H9 (cell line): Measurements from ENCODE around the gene RNF214. TPM values are rescaled to one million over a fixed set of nuclear protein-coding genes. Genes with fewer than 3 reads are reported as not detected.

Experiments
- DNase-seq: peaks from one replicate; pipeline ENCODE4 v3.0.0-alpha.2; 2017
- H2AFZ ChIP-seq: one replicate; pipeline ENCODE4 v1.6.1; 2013; ENCODE audit warnings: mild to moderate bottlenecking, low read length, control low read depth, moderate library complexity
- H2AK5ac ChIP-seq: 2 replicates; pipeline ENCODE4 v1.6.1; 2013; ENCODE audit warnings: low read length, control low read depth, mixed read lengths; ENCODE audit not compliant: insufficient read length
- H2BK120ac ChIP-seq: one replicate; pipeline ENCODE4 v1.6.1; 2013; ENCODE audit warnings: low read depth, mild to moderate bottlenecking, low read length, control low read depth, inconsistent platforms; ENCODE audit not compliant: poor library complexity, severe bottlenecking
- H2BK12ac ChIP-seq: 2 replicates; pipeline ENCODE4 v1.6.1; 2013; ENCODE audit warnings: low read length, control low read depth, mixed read lengths, low read depth; ENCODE audit not compliant: insufficient read length
- H2BK15ac ChIP-seq: 2 replicates; pipeline ENCODE4 v1.6.1; 2013; ENCODE audit warnings: low read depth, low read length, control low read depth
- H2BK20ac ChIP-seq: one replicate; pipeline ENCODE4 v1.6.1; 2013; ENCODE audit warnings: low read depth, mild to moderate bottlenecking, low read length, control low read depth, inconsistent platforms; ENCODE audit not compliant: poor library complexity, severe bottlenecking
- H2BK5ac ChIP-seq: 2 replicates; pipeline ENCODE4 v1.6.1; 2013; ENCODE audit warnings: low read length, control low read depth, mixed read lengths; ENCODE audit not compliant: insufficient read length
- H3K14ac ChIP-seq: 2 replicates; pipeline ENCODE4 v1.6.1; 2013; ENCODE audit warnings: low read length, control low read depth; ENCODE audit not compliant: insufficient read depth
- H3K18ac ChIP-seq: 2 replicates; pipeline ENCODE4 v1.6.1; 2013; ENCODE audit warnings: low read depth, mild to moderate bottlenecking, mixed read lengths, low read length, control low read depth; ENCODE audit not compliant: insufficient read length
- H3K23ac ChIP-seq: 2 replicates; pipeline ENCODE4 v1.6.1; 2013; ENCODE audit warnings: low read length, control low read depth, mixed read lengths, low read depth; ENCODE audit not compliant: insufficient read length
- H3K23me2 ChIP-seq: 2 replicates; pipeline ENCODE4 v1.6.1; 2013; ENCODE audit warnings: low read depth, mild to moderate bottlenecking, mixed read lengths, low read length, control low read depth; ENCODE audit not compliant: insufficient read length, poor library complexity, severe bottlenecking
- H3K27ac ChIP-seq: 2 replicates; pipeline ENCODE4 v1.5.1; 2013; ENCODE audit warnings: low read length, control low read depth, mixed read lengths, low read depth; ENCODE audit not compliant: insufficient read length
- H3K27me3 ChIP-seq: 2 replicates; pipeline ENCODE4 v1.6.1; 2013; ENCODE audit warnings: low read length, control low read depth, inconsistent platforms; ENCODE audit not compliant: insufficient read depth
- H3K4ac ChIP-seq: 2 replicates; pipeline ENCODE4 v1.6.1; 2013; ENCODE audit warnings: low read depth, mild to moderate bottlenecking, control low read depth, inconsistent platforms, low read length, moderate library complexity
- H3K4me1 ChIP-seq: 2 replicates; pipeline ENCODE4 v1.6.1; 2013; ENCODE audit warnings: low read length, control low read depth, inconsistent platforms; ENCODE audit not compliant: insufficient read depth
- H3K4me2 ChIP-seq: 2 replicates; pipeline ENCODE4 v1.6.1; 2013; ENCODE audit warnings: low read length, control low read depth, mixed read lengths; ENCODE audit not compliant: insufficient read length, insufficient read depth
- H3K56ac ChIP-seq: 2 replicates; pipeline ENCODE4 v1.6.1; 2013; ENCODE audit warnings: low read depth, mild to moderate bottlenecking, mixed read lengths, low read length, control low read depth; ENCODE audit not compliant: insufficient read length
- H3K79me1 ChIP-seq: 2 replicates; pipeline ENCODE4 v1.6.1; 2013; ENCODE audit warnings: low read depth, mild to moderate bottlenecking, moderate library complexity, low read length, control low read depth, inconsistent platforms; ENCODE audit not compliant: insufficient read depth, poor library complexity, severe bottlenecking
- H3K79me2 ChIP-seq: 2 replicates; pipeline ENCODE4 v1.6.1; 2013; ENCODE audit warnings: low read length, control low read depth, inconsistent platforms; ENCODE audit not compliant: insufficient read depth
- H3K9ac ChIP-seq: 2 replicates; pipeline ENCODE4 v1.6.1; 2013; ENCODE audit warnings: low read length, control low read depth, mixed read lengths; ENCODE audit not compliant: insufficient read length; ENCODE audit errors: extremely low read depth
- H3K9me3 ChIP-seq: one replicate; pipeline ENCODE4 v1.6.1; 2013; ENCODE audit warnings: low read depth, low read length, inconsistent platforms; ENCODE audit not compliant: control insufficient read depth
- H3T11ph ChIP-seq: one replicate; pipeline ENCODE4 v1.6.1; 2013; ENCODE audit warnings: mild to moderate bottlenecking, low read length, control low read depth, inconsistent platforms
- H4K20me1 ChIP-seq: one replicate; pipeline ENCODE4 v1.6.1; 2013; ENCODE audit not compliant: control insufficient read depth, insufficient read length, insufficient read depth
- H4K5ac ChIP-seq: 2 replicates; pipeline ENCODE4 v1.6.1; 2013; ENCODE audit warnings: low read depth, mild to moderate bottlenecking, mixed read lengths, low read length, control low read depth; ENCODE audit not compliant: insufficient read length
- H4K8ac ChIP-seq: replicated peaks from 2 replicates; pipeline ENCODE4 v1.6.1; 2013; ENCODE audit warnings: low read length, control low read depth, mixed read lengths, low read depth; ENCODE audit not compliant: insufficient read length
- H4K91ac ChIP-seq: 2 replicates; pipeline ENCODE4 v1.6.1; 2013; ENCODE audit warnings: low read depth, mild to moderate bottlenecking, moderate library complexity, mixed read lengths, low read length, control low read depth; ENCODE audit not compliant: insufficient read length
- H3K27ac Mint-ChIP-seq, 3 experiments: 2 replicates in 2 of 3; 3 replicates in 1 of 3; pipeline ENCODE4 v1.8.0; 2020 to 2021; ENCODE audit warnings: mixed read lengths in 3 of 3, mild to moderate bottlenecking in 1 of 3, moderate library complexity in 1 of 3
- H3K27me3 Mint-ChIP-seq: 2 replicates; pipeline ENCODE4 v1.8.0; 2021; ENCODE audit warnings: low read depth, mild to moderate bottlenecking, moderate library complexity, mixed read lengths
- H3K36me3 Mint-ChIP-seq, 3 experiments: 2 replicates in 2 of 3; 3 replicates in 1 of 3; pipeline ENCODE4 v1.8.0; 2020 to 2021; ENCODE audit warnings: low read depth in 3 of 3, mixed read lengths in 3 of 3; ENCODE audit not compliant: insufficient read depth in 1 of 3
- H3K4me1 Mint-ChIP-seq, 2 experiments: 2 replicates each; pipeline ENCODE4 v1.8.0; 2020; ENCODE audit warnings: mixed read lengths in 2 of 2
- H3K4me3 Mint-ChIP-seq, 2 experiments: 2 replicates in 1 of 2; 3 replicates in 1 of 2; pipeline ENCODE4 v1.8.0; 2020 to 2021; ENCODE audit warnings: mild to moderate bottlenecking in 2 of 2, mixed read lengths in 2 of 2, moderate library complexity in 1 of 2
- H3K9me3 Mint-ChIP-seq, 2 experiments: 2 replicates in 1 of 2; 3 replicates in 1 of 2; pipeline ENCODE4 v1.8.0; 2020; ENCODE audit warnings: mild to moderate bottlenecking in 2 of 2, mixed read lengths in 2 of 2, moderate library complexity in 1 of 2
- WGBS: extraction: QIAGEN DNeasy Blood & Tissue Kit; methylation state at CpG from one replicate; pipeline ENCODE4 v1.1.7; 2013; ENCODE audit warnings: missing lambda C conversion rate, low lambda C conversion rate, mixed read lengths; ENCODE audit not compliant: insufficient read length; ENCODE audit errors: extremely low coverage; 5-methylcytosine and 5-hydroxymethylcytosine counted together
- total RNA-seq: library from RNA; stranded (reverse); gene quantifications from 2 replicates; pipeline ENCODE4 v1.2.1, GENCODE V29; 2021
- TF ChIP-seq, protein P1 (sequence below): fragments of 200-600 bp; sonication (generic); conservative IDR thresholded peaks from 3 replicates; pipeline ENCODE4 v1.8.0; 2021; ENCODE audit warnings: antibody characterized with exemption, mild to moderate bottlenecking

RNF214 gene
- total RNA-seq, 1 experiment from 2014 or later: 26.0 TPM

DNA sequence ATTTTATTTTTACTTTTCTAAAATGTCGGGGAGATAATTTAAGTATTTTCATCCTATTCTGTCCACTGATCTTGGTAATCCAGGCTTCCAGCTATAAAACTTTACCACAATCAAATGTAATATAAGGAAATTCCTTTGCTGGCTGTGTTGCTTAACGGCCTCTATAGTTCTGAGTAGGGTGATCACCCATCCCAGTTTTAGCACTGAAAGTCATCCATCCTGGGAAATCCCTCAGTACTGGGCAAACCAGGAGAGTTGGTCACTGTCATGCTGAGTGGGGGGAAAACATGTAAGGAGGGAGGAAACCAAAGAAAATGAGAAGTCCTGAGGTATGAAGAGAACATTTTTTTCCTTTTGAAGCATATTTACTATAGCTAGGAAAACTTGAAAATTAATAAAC is 45.9 kb downstream of the RNF214 start:
- no peak overlapping the region for H3K56ac ChIP-seq
- no peaks in the 10 kb centered on the region for H3K79me2 ChIP-seq
- no peak overlapping the region for H4K91ac ChIP-seq
- no peak overlapping the region for H3K9ac ChIP-seq
- no peak overlapping the region for H2BK12ac ChIP-seq
- no peak overlapping the region for H2BK15ac ChIP-seq
- H4K5ac ChIP-seq: no peak overlapping the region
- no peak overlapping the region for H3K27ac ChIP-seq
- H4K8ac ChIP-seq: no peak overlapping the region
- no peaks in the 10 kb centered on the region for H3K9me3 Mint-ChIP-seq
- H3K27me3 ChIP-seq: no peaks in the 10 kb centered on the region
- H2AFZ ChIP-seq: no peak overlapping the region
- no peak overlapping the region for H2BK20ac ChIP-seq
- no peak overlapping the region for H3K4me3 Mint-ChIP-seq
- no peak overlapping the region for H3K4ac ChIP-seq
- H2AK5ac ChIP-seq: no peak overlapping the region
- no peak overlapping the region for H2BK5ac ChIP-seq
- peaks cover 4 to 5% of the 10 kb centered on the region in 2 experiments; a peak in 3 of 4 replicates for H3K4me1 Mint-ChIP-seq
- H3K4me2 ChIP-seq: no peak overlapping the region
- WGBS: no CpG with 5 or more reads among the region's 2 CpGs
- H3T11ph ChIP-seq: no peak overlapping the region
- H3K4me1 ChIP-seq: no peaks in the 10 kb centered on the region
- peak overlapping the region in 2 of 3 experiments; percentile 25 to 39; a peak in 1 of 7 replicates for H3K27ac Mint-ChIP-seq
- no peaks in the 10 kb centered on the region for H3K79me1 ChIP-seq
- H4K20me1 ChIP-seq: no peaks in the 10 kb centered on the region
- no peaks in the 10 kb centered on the region for H3K23me2 ChIP-seq
- H3K36me3 Mint-ChIP-seq: peaks cover 16 to 43% (median 43%) of the 10 kb centered on the region in 3 experiments; a peak in 6 of 7 replicates
- TF ChIP-seq, protein P1, sequence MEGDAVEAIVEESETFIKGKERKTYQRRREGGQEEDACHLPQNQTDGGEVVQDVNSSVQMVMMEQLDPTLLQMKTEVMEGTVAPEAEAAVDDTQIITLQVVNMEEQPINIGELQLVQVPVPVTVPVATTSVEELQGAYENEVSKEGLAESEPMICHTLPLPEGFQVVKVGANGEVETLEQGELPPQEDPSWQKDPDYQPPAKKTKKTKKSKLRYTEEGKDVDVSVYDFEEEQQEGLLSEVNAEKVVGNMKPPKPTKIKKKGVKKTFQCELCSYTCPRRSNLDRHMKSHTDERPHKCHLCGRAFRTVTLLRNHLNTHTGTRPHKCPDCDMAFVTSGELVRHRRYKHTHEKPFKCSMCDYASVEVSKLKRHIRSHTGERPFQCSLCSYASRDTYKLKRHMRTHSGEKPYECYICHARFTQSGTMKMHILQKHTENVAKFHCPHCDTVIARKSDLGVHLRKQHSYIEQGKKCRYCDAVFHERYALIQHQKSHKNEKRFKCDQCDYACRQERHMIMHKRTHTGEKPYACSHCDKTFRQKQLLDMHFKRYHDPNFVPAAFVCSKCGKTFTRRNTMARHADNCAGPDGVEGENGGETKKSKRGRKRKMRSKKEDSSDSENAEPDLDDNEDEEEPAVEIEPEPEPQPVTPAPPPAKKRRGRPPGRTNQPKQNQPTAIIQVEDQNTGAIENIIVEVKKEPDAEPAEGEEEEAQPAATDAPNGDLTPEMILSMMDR: no peak
- H3K27me3 Mint-ChIP-seq: no peaks in the 10 kb centered on the region
- H3K9me3 ChIP-seq: no peaks in the 10 kb centered on the region
- DNase-seq: no peak
- H3K23ac ChIP-seq: no peak overlapping the region
- H3K14ac ChIP-seq: no peak overlapping the region
- H3K18ac ChIP-seq: no peak overlapping the region
- no peak overlapping the region for H2BK120ac ChIP-seq
